Activated gamma-delta T cell (primary cell): ENCODE data around the gene EML3.
A peak's percentile ranks its signal among the peaks of the same experiment; 100 is the strongest.
"Not testable (repeated sequence)": the region's sequence is repeated elsewhere in the genome, so short reads cannot be mapped to it uniquely, and the experiment has no call there.

ENCODE experiments used
- DNase-seq: peaks from one replicate; lab custom pipeline; 2025; lab: John Stamatoyannopoulos, UW

Gene EML3

DNA sequence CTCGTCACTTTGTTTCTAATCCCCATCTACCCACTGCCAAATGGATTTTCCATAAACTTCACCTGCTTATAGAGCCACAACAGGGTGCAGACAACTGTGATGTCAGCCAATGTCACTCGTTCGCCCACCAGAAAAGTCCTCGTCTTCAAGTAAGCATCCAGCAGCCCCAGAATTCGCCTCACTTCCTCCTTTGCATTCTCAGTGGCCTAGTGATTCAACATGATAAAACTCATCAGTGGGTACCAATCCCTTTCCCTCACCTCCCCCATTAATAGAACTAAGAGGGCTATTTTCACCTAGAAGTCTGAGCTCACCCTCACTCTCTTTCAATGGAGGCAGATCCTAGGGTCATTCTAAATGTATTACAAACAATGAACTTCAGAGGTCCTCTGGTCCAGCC lies 41.7 kb downstream of the EML3 start:
- not testable (repeated sequence) for DNase-seq

DNA sequence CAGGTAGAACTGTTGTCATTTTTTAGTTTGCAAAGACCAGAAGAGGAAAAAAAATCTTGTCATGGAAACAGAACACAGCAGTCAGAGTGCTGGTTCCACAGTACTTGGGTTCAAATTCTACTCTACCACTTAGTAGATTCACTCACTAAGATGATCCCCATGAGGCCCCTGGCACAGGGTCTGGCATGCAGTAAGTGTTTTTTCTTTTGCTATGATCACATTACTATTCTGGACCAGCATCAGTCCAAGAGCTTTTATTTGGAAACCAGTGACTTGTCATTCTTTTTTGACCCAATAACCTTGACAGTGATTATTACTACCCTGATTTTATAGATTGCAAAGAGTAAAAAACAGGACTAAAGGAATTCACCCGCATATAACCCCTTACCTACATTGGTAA lies 43.0 kb downstream of the EML3 start:
- no peak for DNase-seq

- no peak for DNase-seq
Observed at GRCh38 chr11:62567018-62567633, 45.4 kb downstream of the EML3 start.

DNA sequence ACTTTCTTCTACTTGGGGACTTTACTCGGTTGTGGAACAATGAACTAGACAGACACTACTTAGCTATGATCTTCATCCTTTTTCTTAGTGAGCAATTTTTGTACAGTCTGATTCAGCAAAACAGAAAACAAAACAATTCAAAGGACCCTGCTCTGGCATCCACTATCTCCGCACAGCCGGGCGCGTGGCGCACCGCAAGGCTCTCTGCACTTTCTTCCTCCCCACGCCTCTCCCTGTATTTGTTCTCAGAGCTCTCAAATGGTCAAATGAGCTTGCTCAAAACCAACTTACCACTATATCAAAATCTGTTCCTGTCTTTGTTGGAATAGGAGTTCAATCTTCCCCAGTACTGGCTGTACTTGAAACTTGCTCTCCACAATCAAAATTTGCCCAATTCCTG lies 46.3 kb downstream of the EML3 start:
- DNase-seq: no peak

- DNase-seq: no peak
Observed at GRCh38 chr11:62565100-62565802, 47.3 kb downstream of the EML3 start.

DNA sequence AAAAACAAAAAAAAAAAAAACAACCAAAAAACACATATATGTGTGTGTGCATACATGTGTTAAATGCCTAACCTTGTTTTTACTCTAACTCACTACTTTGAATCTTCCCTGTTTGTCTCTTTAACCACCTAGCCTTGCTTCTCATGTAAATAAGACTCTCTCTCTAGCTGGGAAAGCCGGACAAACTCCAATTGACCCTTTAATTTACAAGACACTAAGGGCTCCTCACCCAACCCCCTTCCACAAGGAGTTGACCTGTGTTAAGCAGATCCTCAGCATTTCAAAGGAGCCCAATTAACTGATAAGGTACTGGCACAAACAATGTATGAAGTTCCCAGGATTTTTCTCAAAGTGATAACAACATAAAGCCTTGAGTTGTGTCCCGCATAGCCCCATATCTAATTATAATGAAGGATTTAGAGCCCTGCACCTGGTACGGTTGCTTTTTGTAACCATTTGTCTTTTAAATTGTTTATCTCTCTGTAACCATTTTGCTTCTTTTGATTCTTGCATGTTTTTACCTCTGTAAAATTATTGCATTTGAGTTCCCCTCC lies 50.8 kb downstream of the EML3 start:
- not testable (repeated sequence) for DNase-seq

- no peak for DNase-seq
Observed at GRCh38 chr11:62560566-62561103, 51.9 kb downstream of the EML3 start.

GRCh38 chr11:62559626-62560025 lies 52.9 kb downstream of the EML3 start:
- not testable (repeated sequence) for DNase-seq

DNA sequence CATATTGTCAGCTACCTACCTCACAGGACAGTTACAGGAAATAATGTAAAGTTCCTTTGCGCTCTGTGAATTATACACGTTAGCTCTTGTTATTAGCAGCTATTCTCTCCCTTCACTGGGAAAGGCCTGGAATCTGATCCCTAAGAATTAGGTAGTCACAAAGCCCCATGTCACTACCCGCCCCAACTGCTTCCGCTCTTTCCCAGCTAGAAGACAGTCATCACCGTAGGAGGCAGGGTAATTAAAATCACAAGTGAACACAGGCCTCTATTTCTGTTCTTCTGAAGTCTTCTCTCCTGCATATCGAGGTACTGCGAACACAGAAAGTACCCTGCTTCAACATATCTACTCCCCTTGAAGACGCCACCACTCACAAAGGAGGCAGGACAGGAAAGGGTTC lies 53.4 kb downstream of the EML3 start:
- no peak for DNase-seq

- no peak for DNase-seq
Observed at GRCh38 chr11:62558669-62559068, 53.9 kb downstream of the EML3 start.

- no peak for DNase-seq
Observed at GRCh38 chr11:62556875-62557631, 55.5 kb downstream of the EML3 start.

GRCh38 chr11:62556108-62556874 lies 56.3 kb downstream of the EML3 start:
- DNase-seq: peak; percentile 67

DNA sequence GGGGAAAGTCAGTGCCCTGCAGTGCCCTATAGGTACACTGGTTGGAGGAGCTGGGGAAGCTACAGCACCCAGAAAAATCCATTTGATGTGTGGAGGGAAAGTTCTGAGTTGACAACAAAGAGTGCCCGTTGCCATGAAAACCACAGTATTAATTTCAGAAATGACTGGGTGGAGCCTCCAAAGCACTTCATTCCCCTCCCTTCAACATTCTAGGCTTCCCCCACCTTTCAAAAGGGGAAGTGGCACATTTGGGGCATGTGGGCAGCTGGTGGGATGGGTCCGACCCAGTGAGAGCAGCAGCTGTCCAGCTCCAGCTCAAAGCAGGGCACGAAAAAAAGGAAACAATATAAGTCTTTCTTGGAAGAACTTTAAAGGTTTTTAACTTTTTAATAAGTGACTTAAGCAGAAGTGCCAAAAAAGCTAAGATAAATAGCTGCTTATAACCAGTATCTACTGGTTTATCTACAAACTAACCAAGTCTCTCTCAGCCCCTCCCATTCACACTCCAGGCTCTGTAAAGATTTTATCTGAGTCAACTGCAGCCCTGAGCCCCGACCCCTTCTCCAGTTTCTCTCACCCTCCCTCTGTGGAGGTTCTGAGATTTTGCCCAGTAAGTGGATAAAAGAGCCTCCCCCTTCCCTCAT lies 57.0 kb downstream of the EML3 start:
- no peak for DNase-seq

DNA sequence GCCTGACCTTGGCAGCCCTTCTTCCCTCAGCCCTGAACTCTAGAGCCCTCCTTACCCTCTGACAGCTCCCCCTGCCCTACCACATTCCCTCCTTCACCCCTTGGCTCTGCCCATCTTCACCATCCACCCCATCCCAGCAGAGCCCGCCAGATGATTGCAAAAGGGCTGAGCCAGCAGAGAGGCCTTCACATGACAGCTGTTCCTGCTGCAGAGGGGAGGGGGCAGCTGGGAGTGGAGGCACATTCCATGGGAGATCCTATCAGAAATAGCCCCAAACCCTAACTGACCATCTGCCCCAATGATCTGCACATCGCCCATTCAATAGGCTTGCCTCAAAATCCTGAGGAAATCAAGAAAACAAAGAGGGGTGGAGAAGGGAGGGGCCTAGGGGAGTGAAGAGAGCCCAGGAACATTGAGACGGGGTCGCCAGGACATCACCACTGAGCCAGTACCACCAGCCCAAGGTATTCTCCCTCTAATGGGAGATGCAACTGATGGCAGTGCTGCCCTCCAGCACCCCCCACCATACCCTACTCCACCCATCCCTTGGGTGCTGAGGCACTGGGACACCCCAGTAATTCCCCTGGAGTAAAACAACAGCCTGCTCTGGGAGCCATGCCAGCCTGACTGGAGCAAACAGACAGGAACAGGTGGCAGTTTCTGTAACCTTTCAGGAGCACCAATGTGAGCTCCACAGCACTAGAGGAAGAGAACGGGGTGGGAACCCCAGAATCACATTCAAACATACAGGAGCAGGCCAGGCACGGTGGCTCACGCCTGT lies 58.0 kb downstream of the EML3 start:
- no peak for DNase-seq

GRCh38 chr11:62553839-62554361 lies 58.7 kb downstream of the EML3 start:
- DNase-seq: no peak

GRCh38 chr11:62553080-62553838 lies 59.3 kb downstream of the EML3 start:
- no peak for DNase-seq

GRCh38 chr11:62552485-62553079 lies 60.0 kb downstream of the EML3 start:
- DNase-seq: no peak
